GM18517 (cell line): ENCODE data around the gene GIGYF1.

Experiments used
- ATAC-seq: cut with Tn5 transposase; IDR thresholded peaks from one replicate; pipeline ENCODE4 v1.9.1; 2021; ENCODE audit warnings: mild to moderate bottlenecking, moderate library complexity; ENCODE audit not compliant: unreplicated experiment

GIGYF1 gene

DNA sequence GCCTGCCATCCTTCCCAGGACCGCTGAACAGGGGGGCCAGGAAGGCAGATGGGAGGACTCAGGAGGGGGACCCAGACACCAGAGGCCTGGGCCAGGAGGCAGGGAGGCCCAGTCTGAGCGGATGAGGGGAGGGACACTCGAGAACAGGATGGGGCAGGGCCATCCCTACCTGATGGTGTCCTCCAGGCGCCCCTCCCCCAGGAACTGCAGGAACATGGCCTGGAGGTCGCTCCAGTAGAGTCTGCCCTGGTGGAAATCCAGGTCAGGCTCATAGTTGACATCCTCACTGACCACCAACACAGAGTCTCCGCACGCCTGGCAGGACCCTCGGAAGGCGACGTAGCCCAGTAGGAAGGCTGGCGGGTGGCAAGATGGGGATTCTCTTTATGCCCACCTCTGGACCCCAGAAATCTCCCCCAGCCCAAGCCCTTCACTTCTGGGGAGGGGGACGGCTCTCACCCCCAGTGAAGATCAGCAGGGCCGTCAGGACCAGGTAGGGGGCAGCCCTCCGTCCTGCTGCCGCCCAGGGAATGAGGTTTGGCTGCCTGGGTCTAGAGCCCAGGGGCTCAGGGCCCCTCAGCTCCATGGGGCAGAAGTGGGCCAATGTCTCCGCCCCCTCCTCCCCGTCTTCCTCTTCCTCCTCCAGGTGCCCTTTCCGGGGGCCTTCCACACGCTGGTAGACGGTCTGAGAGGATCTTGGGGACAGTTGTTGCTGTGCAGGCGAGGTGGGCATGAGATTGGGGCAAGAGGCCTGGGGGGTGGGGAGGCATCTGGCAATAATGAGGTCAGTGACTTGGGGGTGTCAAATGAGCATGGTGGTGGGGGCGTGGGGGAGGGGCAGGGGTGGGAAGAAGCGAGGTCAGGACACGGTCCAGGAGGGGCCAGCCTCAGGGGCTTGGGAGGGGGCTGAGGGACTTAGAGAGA lies 53.3 kb downstream of the GIGYF1 start:
- ATAC-seq, result no peak

DNA sequence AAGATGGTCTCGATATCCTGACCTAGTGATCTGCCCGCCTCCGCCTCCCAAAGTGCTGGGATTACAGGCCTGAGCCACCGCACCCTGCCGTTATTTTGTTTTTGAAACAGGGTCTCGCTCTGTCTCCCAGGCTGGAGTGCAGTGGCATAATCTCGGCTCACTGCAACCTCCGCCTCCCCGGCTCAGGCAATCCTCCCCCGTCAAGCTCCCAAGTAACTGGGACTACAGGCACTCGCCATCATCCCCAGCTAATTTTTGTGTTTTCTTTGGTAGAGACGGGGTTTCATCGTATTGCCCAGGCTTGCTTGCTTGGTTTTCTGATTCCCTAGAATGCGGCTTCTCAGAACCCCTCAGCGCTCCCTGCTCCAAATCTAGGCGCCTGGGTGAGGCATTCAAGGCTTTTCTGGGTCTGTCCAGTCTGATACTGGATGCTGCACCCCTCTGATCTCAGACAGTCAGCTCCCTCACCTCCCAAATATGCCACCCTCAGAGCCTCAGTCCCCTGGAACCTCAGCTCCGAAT lies 54.0 kb downstream of the GIGYF1 start:
- ATAC-seq, result no peak

DNA sequence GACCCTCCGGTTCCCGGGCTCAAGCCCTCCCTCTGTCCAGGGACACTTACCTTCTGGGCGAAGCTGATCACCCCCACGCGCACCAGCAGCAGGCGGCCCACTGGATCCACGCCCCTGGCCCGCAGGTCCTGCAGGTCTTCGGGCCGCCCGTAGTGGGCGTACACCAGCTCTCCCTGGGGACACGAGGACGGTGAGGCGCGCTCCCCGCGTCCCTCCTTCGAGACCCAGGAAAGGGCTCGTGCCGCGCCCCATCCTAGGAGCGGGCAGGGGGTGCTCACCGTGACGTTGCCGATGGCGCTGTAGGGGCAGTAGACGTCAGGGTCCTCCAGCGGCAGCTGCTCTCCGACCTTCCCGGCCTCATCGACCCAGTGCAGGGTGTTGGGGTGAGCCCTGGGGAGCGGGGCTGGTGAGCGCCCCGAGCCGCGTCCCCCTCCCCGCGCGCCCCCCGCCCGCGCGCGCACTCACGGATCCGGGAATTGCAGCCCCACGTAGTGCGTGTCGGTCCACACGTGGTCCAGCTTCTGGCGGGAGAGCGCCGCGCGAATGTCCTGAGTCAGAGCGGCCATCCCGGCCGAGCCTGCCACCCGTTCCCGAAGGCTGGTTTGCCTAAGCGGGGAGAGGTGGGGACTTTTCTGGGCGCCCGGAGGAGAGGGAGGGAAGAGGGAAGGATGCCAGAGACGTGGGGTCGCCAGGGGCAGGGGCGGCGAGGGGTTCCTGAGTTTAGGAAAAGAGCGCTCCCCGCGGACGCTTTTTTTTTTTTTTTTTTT lies 60.9 kb downstream of the GIGYF1 start:
- ATAC-seq, result peak; percentile 58

DNA sequence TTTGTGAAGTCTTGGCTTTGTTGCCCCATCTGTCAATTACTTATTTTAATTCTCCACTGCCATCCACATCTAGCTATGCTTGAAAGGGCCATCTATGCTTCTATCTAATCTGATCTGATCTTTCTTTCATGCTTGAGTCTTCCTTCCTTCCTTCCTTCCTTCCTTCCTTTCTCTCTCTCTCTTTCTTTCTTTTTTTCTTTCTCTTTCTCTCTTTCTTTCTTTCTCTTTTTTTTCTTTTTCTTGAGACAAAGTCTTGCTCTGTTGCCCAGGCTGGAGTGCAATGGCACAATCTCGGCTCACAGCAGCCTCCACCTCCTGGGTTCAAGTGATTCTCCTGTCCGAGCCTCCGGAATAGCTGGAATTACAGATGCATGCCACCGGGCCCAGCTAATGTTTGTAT lies 64.0 kb downstream of the GIGYF1 start:
- ATAC-seq, result no peak
